BJ (cell line): ENCODE data around the gene SLX4. TPM values are rescaled to one million over a fixed set of nuclear protein-coding genes. Genes with fewer than 3 reads are reported as not detected.

Source experiments
- CTCF ChIA-PET: fragments of 350-600 bp; formaldehyde crosslinking; extraction: SDS; loops from one replicate; lab custom pipeline; 2021; ENCODE audit warnings: antibody characterized with exemption, inconsistent platforms; lab: Yijun Ruan, JAX
- POLR2A ChIA-PET: fragments of 300-600 bp; sonication (Branson Sonifier 250); formaldehyde crosslinking; extraction: SDS; loops from one replicate; lab custom pipeline; 2021; ENCODE audit warnings: antibody characterized with exemption; lab: Charles Lee
- DNase-seq: peaks from one replicate; pipeline ENCODE4 v3.0.0-alpha.2; 2011; ENCODE audit warnings: low read depth
- H3K27me3 ChIP-seq: 2 replicates; pipeline ENCODE4 v1.6.0; 2011; ENCODE audit warnings: low read length; ENCODE audit not compliant: control insufficient read depth, insufficient read depth
- H3K36me3 ChIP-seq: 2 replicates; pipeline ENCODE4 v1.5.1; 2011; ENCODE audit warnings: low read length; ENCODE audit not compliant: control insufficient read depth, insufficient read depth
- H3K4me3 ChIP-seq: 2 replicates; pipeline ENCODE4 v1.5.1; 2011; ENCODE audit warnings: low read depth, mild to moderate bottlenecking, control low read depth, low read length
- CTCF ChIP-seq: IDR thresholded peaks from 2 replicates; pipeline ENCODE4 v1.5.1; 2011; ENCODE audit warnings: low read depth, mild to moderate bottlenecking, control low read depth, inconsistent platforms, low read length, moderate library complexity; ENCODE audit not compliant: insufficient read depth
- polyA plus RNA-seq: library from polyadenylated mRNA; depleted of rRNA; stranded (reverse); fragments of >200 nt; gene quantifications from 2 replicates; pipeline ENCODE4 v1.2.3, GENCODE V29; 2011

Gene SLX4
- polyA plus RNA-seq, 1 experiment, result 0.92 TPM

GRCh38 chr16:3601614-3602319 lies 9.6 kb downstream of the SLX4 start:
- Histone ChIP-seq H3K36me3 (peaks cover 2% of the 10 kb centered on the region), H3K27me3 (no peaks in the 10 kb centered on the region), H3K4me3 (no peak overlapping the region)
- DNase-seq, result no peak
- CTCF ChIA-PET, result no interaction called here
- POLR2A ChIA-PET, result no interaction called here
- no peak for TF ChIP-seq CTCF

- Histone ChIP-seq H3K4me3 (no peak overlapping the region), H3K27me3 (no peaks in the 10 kb centered on the region), H3K36me3 (peaks cover 2% of the 10 kb centered on the region)
- no peak for TF ChIP-seq CTCF
- ChIA-PET POLR2A (no interaction called here), CTCF (interaction anchor here (0.6 kb wide), 1 partner anchor 9 kb away, joined by 3 read pairs; no protein-coding TSS in a partner anchor)
- no peak for DNase-seq
Measured at GRCh38 chr16:3599922-3600321, 11.5 kb downstream of the SLX4 start.

GRCh38 chr16:3599121-3599520 lies 12.3 kb downstream of the SLX4 start:
- no peak for TF ChIP-seq CTCF
- POLR2A ChIA-PET, result no interaction called here
- CTCF ChIA-PET, result no interaction called here

GRCh38 chr16:3598236-3598635 lies 13.2 kb downstream of the SLX4 start:
- POLR2A ChIA-PET, result no interaction called here
- no peaks in the 10 kb centered on the region for H3K27me3 ChIP-seq
- TF ChIP-seq CTCF, result no peak
- H3K4me3 ChIP-seq, result no peak overlapping the region
- no peak for DNase-seq
- CTCF ChIA-PET, result no interaction called here
- H3K36me3 ChIP-seq, result peaks cover 2% of the 10 kb centered on the region

More at GRCh38 chr16:3599121-3599520, 12.3 kb downstream of the SLX4 start:
- no peak overlapping the region for H3K4me3 ChIP-seq
- no peaks in the 10 kb centered on the region for H3K27me3 ChIP-seq
- no peak for DNase-seq
- peaks cover 2% of the 10 kb centered on the region for H3K36me3 ChIP-seq

- CTCF ChIA-PET, result no interaction called here
- H3K27me3 ChIP-seq, result no peaks in the 10 kb centered on the region
- no peak for DNase-seq
- POLR2A ChIA-PET, result no interaction called here
- H3K4me3 ChIP-seq, result no peak overlapping the region
- TF ChIP-seq CTCF, result no peak
- H3K36me3 ChIP-seq, result peaks cover 2% of the 10 kb centered on the region
Measured at GRCh38 chr16:3597676-3598075, 13.7 kb downstream of the SLX4 start.
